ENCODE data around the gene PARD3. TPM values are rescaled to one million over a fixed set of nuclear protein-coding genes. Genes with fewer than 3 reads are reported as not detected.

The PARD3 gene
- total RNA-seq, 2 experiments from 2014 or later: 0.15 to 0.18 TPM

DNA sequence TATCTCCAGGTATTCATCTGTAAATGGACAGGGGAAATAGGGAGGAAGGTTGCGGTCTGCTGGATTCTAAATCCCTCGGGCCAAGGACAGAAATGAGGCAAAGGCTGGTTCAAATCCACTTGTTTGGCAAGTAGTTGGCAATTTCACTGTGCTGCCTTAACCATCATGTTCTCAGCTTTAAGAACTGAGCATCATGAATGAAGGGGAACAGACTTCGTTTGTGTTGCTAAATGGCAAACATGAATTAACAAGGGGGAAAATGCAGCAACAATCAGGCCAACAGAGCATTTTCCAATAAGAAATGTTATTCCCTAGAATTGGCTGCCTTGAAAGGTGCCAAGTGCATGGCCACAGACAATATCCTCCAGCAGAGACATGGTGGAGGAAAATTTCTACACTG lies 36.9 kb downstream of the PARD3 start:
- DNase-seq: no peak
- no peaks in the 10 kb centered on the region for H3K36me3 Mint-ChIP-seq (ENCODE audit: low read depth)
- H3K27me3 Mint-ChIP-seq: peaks cover 23% of the 10 kb centered on the region
- POLR2A ChIA-PET: no interaction called here
- CTCF ChIA-PET: no interaction called here
- H3K27ac Mint-ChIP-seq: no peak overlapping the region
- H3K4me1 Mint-ChIP-seq: peaks cover 1% of the 10 kb centered on the region
- H3K9me3 Mint-ChIP-seq: no peaks in the 10 kb centered on the region
- no peak overlapping the region for H3K4me3 Mint-ChIP-seq

DNA sequence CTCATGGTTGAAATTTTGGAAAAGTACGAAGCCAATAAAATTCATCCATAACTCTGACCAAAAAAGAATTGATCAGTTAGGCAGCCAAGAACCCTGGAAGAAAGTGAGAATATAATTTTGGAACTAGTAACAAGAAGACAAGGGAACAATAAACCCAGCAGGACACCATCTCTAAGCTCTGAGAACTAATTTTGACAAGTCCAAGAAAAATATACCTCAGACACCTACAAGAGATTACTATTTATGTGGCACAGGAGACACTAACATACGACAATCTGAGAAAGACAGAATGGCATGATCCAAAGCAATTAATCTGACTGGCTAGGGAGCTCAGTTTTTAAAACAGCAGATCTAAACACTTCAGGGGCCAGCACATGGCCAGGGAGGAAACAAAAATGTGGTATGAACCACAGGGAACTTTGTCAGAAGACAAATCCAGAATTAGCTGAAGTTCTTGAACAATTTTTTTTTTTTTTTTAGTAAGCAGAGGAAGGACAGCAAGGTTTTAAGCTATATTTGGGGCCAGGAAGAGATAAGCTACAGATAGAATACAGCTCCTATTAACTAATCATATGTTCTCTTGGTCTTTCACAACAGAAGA lies 38.9 kb downstream of the PARD3 start:
- Mint-ChIP-seq H3K27ac (no peak overlapping the region), H3K36me3 (ENCODE audit: low read depth) (no peaks in the 10 kb centered on the region), H3K9me3 (no peaks in the 10 kb centered on the region), H3K4me1 (peaks cover 1% of the 10 kb centered on the region), H3K4me3 (no peak overlapping the region), H3K27me3 (peaks cover 26% of the 10 kb centered on the region)
- no peak for DNase-seq
- POLR2A ChIA-PET: no interaction called here
- CTCF ChIA-PET: interaction anchor here (1.3 kb wide), 1 partner anchor 10 kb away, joined by 3 read pairs; no protein-coding TSS in a partner anchor

DNA sequence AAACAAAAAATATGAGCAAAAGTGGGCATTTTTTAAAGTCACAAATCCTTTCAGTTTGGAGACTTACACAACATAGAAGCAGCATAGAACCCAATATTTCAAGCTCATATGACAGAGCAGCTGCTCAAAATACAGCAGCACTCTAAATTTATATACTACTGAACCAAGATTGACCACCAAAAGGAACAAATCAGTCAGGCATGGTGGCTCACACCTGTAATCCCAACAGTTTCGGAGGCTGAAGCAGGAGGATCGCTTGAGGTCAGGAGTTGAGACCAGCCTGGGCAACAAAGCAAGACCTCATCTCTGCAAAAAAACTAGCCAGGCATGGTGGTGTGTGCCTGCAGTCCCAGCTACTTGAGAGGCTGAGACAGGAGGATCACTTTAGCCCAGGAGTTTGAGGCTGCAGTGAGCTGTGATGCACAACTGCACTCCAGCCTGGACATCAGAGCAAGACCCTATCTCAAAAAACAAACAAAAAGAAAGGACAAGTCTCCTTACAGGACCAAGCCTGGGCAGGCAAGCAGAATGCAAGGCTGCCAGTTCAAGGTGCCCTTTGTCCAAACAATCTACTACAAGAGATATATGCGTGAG lies 40.0 kb downstream of the PARD3 start:
- ChIA-PET CTCF (interaction anchor here (1.3 kb wide), 1 partner anchor 9 kb away, joined by 3 read pairs; no protein-coding TSS in a partner anchor), POLR2A (no interaction called here)
- no peaks in the 10 kb centered on the region for H3K4me1 Mint-ChIP-seq
- no peaks in the 10 kb centered on the region for H3K9me3 Mint-ChIP-seq
- peaks cover 23% of the 10 kb centered on the region for H3K27me3 Mint-ChIP-seq
- no peak overlapping the region for H3K27ac Mint-ChIP-seq
- H3K4me3 Mint-ChIP-seq: no peak overlapping the region
- DNase-seq: no peak
- H3K36me3 Mint-ChIP-seq (ENCODE audit: low read depth): no peaks in the 10 kb centered on the region

DNA sequence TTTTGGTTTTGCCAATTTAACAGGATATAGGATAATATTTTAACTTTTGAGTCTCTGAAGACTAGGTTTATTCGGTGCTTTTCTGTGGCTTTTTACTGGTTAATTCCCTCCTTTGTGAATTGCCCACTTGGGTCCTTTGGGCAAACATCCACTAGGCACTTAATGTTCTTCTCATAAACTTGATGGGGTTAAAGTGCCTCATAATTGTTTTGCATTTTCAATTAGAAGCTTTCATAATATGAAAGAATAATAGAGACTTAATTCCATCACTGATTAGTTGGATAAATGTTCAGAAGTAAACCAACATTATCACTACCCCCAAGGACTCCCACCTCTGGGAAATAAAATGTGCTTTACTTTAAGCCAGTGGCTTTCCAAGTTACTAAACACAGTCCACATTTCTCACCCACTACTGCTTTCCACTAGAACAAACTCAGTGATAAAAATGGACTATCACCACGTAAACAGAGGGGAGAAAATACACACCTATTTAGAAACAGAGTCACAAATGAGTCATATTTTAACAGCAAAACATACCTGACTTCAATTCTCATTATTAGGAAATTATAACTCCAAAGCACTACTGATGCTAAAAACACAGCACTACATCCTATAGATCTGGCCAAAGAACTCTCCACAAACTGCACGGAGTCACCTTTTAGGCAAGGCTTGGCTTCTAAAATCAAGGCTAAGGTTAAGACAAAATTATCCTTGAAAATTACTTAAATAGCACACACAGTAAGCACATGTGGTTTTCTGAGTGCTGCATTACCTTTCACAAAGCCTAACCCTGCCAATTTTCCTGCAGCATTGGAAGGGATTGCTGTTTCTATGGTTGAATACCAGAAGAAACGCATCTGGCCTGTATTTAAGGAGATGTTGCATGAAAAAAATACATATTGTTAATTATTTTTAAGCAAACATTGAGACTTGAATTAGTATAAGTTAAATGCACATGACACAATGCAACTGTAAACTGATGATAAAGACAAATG lies 41.2 kb downstream of the PARD3 start:
- H3K27me3 Mint-ChIP-seq: peaks cover 23% of the 10 kb centered on the region
- H3K9me3 Mint-ChIP-seq: no peaks in the 10 kb centered on the region
- H3K36me3 Mint-ChIP-seq (ENCODE audit: low read depth): no peaks in the 10 kb centered on the region
- POLR2A ChIA-PET: no interaction called here
- no peak overlapping the region for H3K4me3 Mint-ChIP-seq
- CTCF ChIA-PET: no interaction called here
- no peaks in the 10 kb centered on the region for H3K4me1 Mint-ChIP-seq
- no peak overlapping the region for H3K27ac Mint-ChIP-seq
- DNase-seq: no peak

DNA sequence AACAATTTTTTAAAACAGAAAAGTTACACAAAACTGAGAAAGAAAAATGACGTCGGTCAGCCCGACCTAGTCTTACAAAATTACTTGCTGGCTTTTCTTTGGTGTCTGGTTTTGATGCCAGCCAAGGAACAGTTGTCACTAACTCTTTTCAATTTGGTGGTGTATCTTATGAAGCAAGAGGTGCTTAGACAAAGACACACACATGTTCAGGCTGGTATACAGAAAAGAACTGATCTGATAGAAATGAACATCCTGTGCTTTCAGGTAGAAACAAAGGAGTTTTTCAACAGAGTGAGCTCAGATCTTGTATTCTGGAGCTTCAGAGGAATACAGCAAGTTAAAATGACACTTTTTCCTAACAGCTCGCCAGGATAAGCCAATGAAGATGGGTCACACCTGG lies 43.6 kb downstream of the PARD3 start:
- Mint-ChIP-seq H3K27ac (no peak overlapping the region), H3K4me3 (no peak overlapping the region), H3K9me3 (no peaks in the 10 kb centered on the region), H3K36me3 (ENCODE audit: low read depth) (no peaks in the 10 kb centered on the region), H3K4me1 (no peaks in the 10 kb centered on the region), H3K27me3 (peaks cover 19% of the 10 kb centered on the region)
- CTCF ChIA-PET: no interaction called here
- POLR2A ChIA-PET: no interaction called here
- DNase-seq: no peak

DNA sequence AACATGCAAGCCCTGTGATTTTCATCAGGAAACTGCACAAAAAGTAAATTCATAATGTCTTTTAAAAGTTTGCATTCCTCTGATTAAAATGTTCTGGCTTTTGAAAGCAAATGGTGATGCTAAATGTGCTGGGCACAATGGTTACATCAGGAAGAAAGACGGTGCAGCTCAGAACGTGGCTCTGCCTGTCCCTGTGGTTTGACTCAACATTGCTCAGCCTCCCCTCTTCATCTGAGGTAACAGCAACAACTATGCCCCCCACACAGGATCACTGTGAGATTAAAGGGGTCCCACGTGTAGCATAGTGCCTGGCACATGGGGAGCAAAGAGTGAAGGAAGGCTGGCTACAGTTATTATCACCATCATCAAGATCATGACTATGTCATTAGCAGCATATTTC lies 44.0 kb downstream of the PARD3 start:
- Mint-ChIP-seq H3K27me3 (peaks cover 18% of the 10 kb centered on the region), H3K9me3 (no peaks in the 10 kb centered on the region), H3K27ac (no peak overlapping the region), H3K4me1 (no peaks in the 10 kb centered on the region), H3K4me3 (no peak overlapping the region), H3K36me3 (ENCODE audit: low read depth) (no peaks in the 10 kb centered on the region)
- CTCF ChIA-PET: no interaction called here
- POLR2A ChIA-PET: no interaction called here
- no peak for DNase-seq

DNA sequence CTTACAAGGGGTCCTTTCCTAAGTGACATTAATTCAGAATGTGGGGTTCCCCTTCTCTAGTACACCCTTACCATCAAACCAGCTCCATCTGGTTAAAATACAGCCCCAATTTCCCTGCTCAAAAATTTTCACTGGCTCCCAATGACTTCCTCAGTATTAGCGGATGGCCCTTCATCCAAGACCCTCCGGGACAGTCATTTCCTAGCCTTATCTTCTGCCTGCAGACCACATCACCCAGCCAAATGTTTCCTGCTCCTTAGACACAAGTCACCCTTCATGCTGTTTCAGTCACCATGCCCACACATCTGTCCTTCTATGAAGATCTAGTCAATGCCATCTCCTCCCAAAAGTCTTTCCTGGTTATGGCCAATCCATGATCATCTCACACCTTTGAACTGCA lies 45.2 kb downstream of the PARD3 start:
- Mint-ChIP-seq H3K27ac (no peak overlapping the region), H3K4me3 (no peak overlapping the region), H3K27me3 (peaks cover 14% of the 10 kb centered on the region), H3K9me3 (no peaks in the 10 kb centered on the region), H3K36me3 (ENCODE audit: low read depth) (no peaks in the 10 kb centered on the region), H3K4me1 (no peaks in the 10 kb centered on the region)
- DNase-seq: no peak
- ChIA-PET CTCF (no interaction called here), POLR2A (no interaction called here)

DNA sequence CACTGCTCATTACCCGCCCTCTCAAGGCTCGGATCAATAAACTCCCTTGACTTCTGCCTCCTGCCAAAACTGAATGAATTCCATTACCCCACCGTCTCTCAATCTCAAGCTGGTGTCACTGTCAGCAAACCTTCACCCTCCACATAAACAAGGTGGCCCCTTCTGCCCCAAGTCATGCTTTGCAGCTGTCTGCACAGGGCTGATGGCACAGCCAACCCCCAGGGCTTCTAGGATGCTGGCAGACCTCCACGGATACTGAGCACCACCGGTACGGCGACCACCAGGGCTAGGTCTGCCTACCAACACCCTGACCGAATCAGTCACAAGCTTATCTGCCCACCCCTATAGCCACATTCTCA lies 46.1 kb downstream of the PARD3 start:
- CTCF ChIA-PET: no interaction called here
- Mint-ChIP-seq H3K9me3 (no peaks in the 10 kb centered on the region), H3K27ac (no peak overlapping the region), H3K4me3 (no peak overlapping the region), H3K4me1 (no peaks in the 10 kb centered on the region), H3K36me3 (ENCODE audit: low read depth) (no peaks in the 10 kb centered on the region), H3K27me3 (peaks cover 11% of the 10 kb centered on the region)
- POLR2A ChIA-PET: no interaction called here
- no peak for DNase-seq

DNA sequence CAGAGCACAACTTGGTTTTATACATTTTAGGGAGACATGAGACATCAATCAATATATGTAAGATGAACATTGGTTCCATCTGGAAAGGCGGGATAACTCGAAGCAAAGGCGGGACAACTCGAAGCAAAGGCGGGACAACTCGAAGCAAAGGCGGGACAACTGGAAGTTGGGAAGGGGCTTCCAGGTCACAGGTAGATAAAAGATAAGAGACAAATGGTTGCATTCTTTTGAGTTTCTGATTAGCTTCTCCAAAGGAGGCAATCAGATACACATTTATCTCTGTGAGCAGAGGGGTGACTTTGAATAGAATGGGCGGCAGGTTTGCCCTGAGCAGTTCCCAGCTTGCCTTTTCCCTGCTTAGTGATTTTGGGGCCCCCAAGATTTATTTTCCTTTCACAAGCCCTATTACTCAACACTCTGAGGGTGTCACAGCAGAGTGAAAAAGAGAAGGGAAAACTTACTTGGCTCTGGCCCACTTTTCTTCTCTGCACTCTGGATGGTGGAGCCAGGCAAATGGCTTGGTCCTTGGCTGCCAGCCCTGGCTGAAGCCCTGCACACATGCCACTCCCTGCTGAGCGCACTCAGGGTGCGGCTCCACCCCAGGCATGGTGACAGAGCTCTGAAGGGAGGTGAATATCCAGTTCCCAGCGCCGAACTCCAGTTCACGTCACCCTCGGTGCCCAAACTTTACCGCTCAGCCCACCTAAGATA lies 46.7 kb downstream of the PARD3 start:
- no peaks in the 10 kb centered on the region for H3K4me1 Mint-ChIP-seq
- ChIA-PET CTCF (no interaction called here), POLR2A (no interaction called here)
- no peak overlapping the region for H3K4me3 Mint-ChIP-seq
- H3K9me3 Mint-ChIP-seq: no peaks in the 10 kb centered on the region
- no peak for DNase-seq
- no peak overlapping the region for H3K27ac Mint-ChIP-seq
- H3K36me3 Mint-ChIP-seq (ENCODE audit: low read depth): no peaks in the 10 kb centered on the region
- peaks cover 11% of the 10 kb centered on the region for H3K27me3 Mint-ChIP-seq

DNA sequence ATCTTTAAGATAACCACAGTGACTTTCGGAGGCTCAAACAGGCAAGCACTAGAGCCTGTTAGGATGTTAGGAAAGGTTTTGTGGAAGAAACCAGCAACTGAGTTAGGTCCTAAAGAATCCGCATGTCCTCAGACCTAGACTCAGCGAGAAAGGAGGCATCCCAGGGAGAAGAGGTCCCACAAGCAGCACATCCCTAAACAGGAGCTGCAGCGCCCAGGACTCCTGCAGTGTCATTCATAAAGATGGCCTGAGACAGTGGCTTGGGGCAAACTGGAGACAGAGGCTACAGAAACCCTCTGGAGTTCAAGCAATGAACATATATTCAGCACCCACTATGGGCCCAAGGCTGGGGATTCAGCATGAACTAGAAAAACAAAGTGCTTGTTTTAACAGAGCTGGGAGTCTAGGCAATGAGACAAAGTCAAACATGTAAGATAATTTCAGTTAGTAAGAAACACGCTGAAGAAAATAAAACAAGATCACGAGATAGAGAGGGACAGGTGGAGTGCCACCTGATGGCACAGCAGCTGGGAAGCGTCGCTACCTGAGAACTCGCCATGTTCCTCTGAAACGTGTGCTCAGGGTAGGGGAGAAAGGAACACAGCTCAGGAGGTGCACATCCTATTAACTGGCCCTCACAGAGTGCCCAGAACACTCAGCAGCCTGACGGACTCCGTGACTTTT lies 48.1 kb downstream of the PARD3 start:
- H3K4me3 Mint-ChIP-seq: no peak overlapping the region
- POLR2A ChIA-PET: no interaction called here
- no peak for DNase-seq
- no peak overlapping the region for H3K27ac Mint-ChIP-seq
- no peaks in the 10 kb centered on the region for H3K9me3 Mint-ChIP-seq
- no peaks in the 10 kb centered on the region for H3K36me3 Mint-ChIP-seq (ENCODE audit: low read depth)
- CTCF ChIA-PET: interaction anchor here (1.2 kb wide), 1 partner anchor 9 kb away, joined by 3 read pairs; no protein-coding TSS in a partner anchor
- H3K4me1 Mint-ChIP-seq: no peaks in the 10 kb centered on the region
- H3K27me3 Mint-ChIP-seq: peaks cover 5% of the 10 kb centered on the region

DNA sequence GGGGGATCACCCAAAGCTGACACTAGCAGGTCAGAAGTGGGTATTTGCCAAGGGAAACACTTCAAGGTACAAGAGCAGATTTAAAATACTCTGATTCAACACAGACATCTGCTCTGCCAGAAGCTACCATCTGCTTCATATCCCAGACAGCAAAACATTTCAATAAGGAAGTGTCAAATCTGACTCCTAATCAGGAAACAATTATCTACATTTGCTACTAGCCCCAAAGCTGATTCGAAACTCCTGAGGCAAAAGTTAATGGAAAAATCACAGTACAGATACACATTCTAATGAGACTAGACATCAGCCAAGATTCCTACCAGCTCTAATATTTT lies 48.9 kb downstream of the PARD3 start:
- ChIA-PET CTCF (interaction anchor here (1.2 kb wide), 1 partner anchor 10 kb away, joined by 3 read pairs; no protein-coding TSS in a partner anchor), POLR2A (no interaction called here)

DNA sequence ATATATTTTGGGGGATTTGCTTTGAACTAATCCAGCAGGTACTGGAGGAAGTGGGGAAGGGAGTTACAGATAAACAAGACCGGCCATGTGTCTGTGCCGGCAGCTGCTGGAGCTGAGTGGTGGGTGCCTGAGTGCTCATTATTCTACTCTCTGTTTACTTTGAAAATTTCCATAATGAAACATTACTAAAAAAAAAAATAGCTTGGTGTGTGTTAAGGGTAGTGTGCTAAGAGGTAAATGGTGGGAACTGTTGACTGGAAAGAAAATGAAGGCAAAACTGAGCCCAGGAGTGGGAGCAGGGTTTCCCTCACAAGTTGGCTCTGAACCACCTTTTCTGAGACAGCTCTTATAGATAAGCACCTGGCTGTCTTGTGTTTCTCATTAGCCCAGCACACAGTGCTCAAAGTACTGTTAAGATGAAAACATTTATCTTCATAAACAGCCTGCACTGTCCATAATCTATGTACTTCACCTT lies 50.6 kb downstream of the PARD3 start:
- ChIA-PET CTCF (no interaction called here), POLR2A (no interaction called here)
- no peak overlapping the region for H3K4me3 Mint-ChIP-seq

More for the DNA sequence above, 48.9 kb downstream of the PARD3 start:
- Mint-ChIP-seq H3K27ac (no peak overlapping the region), H3K36me3 (ENCODE audit: low read depth) (no peaks in the 10 kb centered on the region), H3K9me3 (no peaks in the 10 kb centered on the region), H3K4me1 (no peaks in the 10 kb centered on the region), H3K4me3 (no peak overlapping the region), H3K27me3 (peaks cover 5% of the 10 kb centered on the region)
- no peak for DNase-seq

More for the DNA sequence above, 50.6 kb downstream of the PARD3 start:
- H3K27me3 Mint-ChIP-seq: peaks cover 2% of the 10 kb centered on the region
- no peaks in the 10 kb centered on the region for H3K4me1 Mint-ChIP-seq
- no peak overlapping the region for H3K27ac Mint-ChIP-seq
- DNase-seq: no peak
- no peaks in the 10 kb centered on the region for H3K36me3 Mint-ChIP-seq (ENCODE audit: low read depth)
- no peaks in the 10 kb centered on the region for H3K9me3 Mint-ChIP-seq

All from activated CD4-positive, alpha-beta memory T cell treated with anti-CD3 and anti-CD28 coated beads, Interleukin-2, amount 10 ng/mL, durations not matched to agents 7 days and 5 days (primary cell).